Gastrocnemius medialis (tissue), 4 donors: Measurements from ENCODE around the gene GART.

Source experiments
- CTCF ChIP-seq, 5 experiments: fragments of 450-650 bp in 3 of 5; fragments of 200-600 bp in 2 of 5; sonication (generic) in 2 of 5; IDR thresholded peaks in 4 of 5; conservative IDR thresholded peaks in 1 of 5; 1 replicate in 4 of 5; 2 replicates in 1 of 5; pipeline ENCODE4 v1.5.1; 2016 to 2019; ENCODE audit warnings: antibody characterized with exemption in 5 of 5, mild to moderate bottlenecking in 3 of 5, moderate library complexity in 3 of 5
- POLR2A ChIP-seq, 2 donors: fragments of 450-650 bp; IDR thresholded peaks; one replicate each; pipeline ENCODE4 v1.6.1; 2017; ENCODE audit warnings: antibody characterized with exemption in 2 of 2, mild to moderate bottlenecking in 2 of 2, moderate library complexity in 2 of 2

GRCh38 chr21:33478935-33479678 lies 62.8 kb downstream of the GART start:
- TF ChIP-seq CTCF (IDR thresholded peaks at IDR 0.05 in 4 of 5, conservative IDR thresholded peaks at IDR 0.05 in 1 of 5) (peak in 2 of 5 experiments; percentile 26 to 27), POLR2A (IDR thresholded peaks at IDR 0.05) (no peak)
